ENCODE measurements around the gene COL5A1.

- TF ChIP-seq, protein P1, sequence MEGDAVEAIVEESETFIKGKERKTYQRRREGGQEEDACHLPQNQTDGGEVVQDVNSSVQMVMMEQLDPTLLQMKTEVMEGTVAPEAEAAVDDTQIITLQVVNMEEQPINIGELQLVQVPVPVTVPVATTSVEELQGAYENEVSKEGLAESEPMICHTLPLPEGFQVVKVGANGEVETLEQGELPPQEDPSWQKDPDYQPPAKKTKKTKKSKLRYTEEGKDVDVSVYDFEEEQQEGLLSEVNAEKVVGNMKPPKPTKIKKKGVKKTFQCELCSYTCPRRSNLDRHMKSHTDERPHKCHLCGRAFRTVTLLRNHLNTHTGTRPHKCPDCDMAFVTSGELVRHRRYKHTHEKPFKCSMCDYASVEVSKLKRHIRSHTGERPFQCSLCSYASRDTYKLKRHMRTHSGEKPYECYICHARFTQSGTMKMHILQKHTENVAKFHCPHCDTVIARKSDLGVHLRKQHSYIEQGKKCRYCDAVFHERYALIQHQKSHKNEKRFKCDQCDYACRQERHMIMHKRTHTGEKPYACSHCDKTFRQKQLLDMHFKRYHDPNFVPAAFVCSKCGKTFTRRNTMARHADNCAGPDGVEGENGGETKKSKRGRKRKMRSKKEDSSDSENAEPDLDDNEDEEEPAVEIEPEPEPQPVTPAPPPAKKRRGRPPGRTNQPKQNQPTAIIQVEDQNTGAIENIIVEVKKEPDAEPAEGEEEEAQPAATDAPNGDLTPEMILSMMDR (IDR thresholded peaks at IDR 0.05): no peak
- TF ChIP-seq EZH2phosphoT487 (IDR thresholded peaks at IDR 0.05) (no peak), EZH2 (IDR thresholded peaks at IDR 0.05) (no peak)
Observed at GRCh38 chr9:134636149-134636507, 5.5 kb upstream of the COL5A1 start.
